ENCODE results near the gene C5orf58.

The C5orf58 gene

GRCh38 chr5:170250810-170251317 lies 18.1 kb downstream of the C5orf58 start:
- DNase-seq (ENCODE audit: low read depth, low spot score) = no peak

DNA sequence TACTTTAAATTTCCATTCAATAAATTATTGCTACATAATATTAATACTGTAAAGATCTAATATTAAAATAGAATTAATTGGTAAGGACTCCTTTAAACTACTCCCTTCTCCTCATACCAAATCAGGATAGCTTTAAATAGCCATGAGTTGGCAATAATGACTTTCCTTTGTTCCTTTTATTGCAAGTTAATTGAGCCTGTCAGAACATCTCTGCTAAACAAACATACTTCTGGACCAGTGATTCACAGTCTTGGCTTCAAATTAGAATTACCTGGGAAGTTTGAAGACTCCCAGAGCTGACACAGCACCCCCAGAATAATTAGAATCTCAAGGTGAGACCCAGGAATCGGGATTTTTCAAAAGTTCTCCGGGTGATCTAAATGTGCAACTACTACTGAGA lies 18.7 kb downstream of the C5orf58 start:
- DNase-seq (ENCODE audit: low read depth, low spot score) = no peak

More at GRCh38 chr5:170250810-170251317, 18.1 kb downstream of the C5orf58 start:
- no peak overlapping the region for H3K4me3 ChIP-seq (ENCODE audit: low read length)

DNA sequence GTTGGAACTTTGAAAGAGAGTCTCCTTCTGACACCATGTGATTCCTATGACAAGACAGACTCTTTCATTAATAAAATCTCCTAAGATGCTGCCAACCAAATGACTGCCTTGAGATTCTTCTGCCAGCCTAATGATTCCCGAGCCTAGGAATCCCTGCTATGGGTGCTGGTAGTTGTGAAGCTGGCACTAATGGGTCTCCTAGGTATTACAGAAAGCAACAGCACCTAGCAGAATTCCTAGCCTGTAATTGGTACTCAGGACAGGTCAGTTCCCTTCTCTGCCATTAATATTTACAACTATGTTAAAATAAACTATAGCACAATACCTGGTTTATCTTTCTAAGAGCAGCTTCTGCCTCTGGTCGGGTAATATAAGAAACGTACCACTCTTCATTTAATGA lies 19.3 kb downstream of the C5orf58 start:
- DNase-seq (ENCODE audit: low read depth, low spot score) = no peak
- no peak overlapping the region for H3K4me3 ChIP-seq (ENCODE audit: low read length)

More for the DNA sequence above, 18.7 kb downstream of the C5orf58 start:
- H3K4me3 ChIP-seq (ENCODE audit: low read length) = no peak overlapping the region

DNA sequence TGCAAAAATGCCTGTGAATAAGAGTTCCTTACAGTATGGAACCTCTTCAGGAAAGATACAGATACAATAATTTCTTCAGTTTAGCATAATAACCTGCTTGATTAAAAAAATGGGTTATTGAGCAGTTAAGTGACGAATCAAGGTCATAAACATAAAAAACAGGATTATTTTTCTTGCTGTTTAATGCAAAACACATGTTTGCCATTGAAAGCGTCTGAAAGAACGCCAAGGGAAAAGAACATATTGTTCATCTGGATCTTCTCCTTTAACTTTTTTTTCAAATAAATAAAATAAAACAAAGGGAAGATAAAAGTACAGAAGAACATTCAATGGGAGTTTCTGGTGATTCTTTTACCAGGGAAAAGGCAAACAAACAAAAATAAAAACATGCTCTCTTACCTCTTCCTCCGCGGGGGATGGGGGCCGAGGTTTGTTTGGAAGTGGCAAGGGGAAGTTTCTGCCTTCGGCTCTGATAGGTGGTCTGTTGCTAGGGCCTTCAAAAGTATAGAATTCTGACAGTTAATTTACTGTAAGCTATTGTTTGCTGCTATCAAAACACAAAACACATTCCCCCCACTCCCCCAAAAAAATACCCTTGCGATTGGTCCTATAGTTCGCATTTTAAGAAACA lies 20.1 kb downstream of the C5orf58 start:
- no peak overlapping the region for H3K4me3 ChIP-seq (ENCODE audit: low read length)
- DNase-seq (ENCODE audit: low read depth, low spot score) = no peak

GRCh38 chr5:170254056-170254455 lies 21.3 kb downstream of the C5orf58 start:
- DNase-seq (ENCODE audit: low read depth, low spot score) = peak; percentile 74
- H3K4me3 ChIP-seq (ENCODE audit: low read length) = no peak overlapping the region

GRCh38 chr5:170256571-170256970 lies 23.8 kb downstream of the C5orf58 start:
- no peak for DNase-seq (ENCODE audit: low read depth, low spot score)
- no peak overlapping the region for H3K4me3 ChIP-seq (ENCODE audit: low read length)

DNA sequence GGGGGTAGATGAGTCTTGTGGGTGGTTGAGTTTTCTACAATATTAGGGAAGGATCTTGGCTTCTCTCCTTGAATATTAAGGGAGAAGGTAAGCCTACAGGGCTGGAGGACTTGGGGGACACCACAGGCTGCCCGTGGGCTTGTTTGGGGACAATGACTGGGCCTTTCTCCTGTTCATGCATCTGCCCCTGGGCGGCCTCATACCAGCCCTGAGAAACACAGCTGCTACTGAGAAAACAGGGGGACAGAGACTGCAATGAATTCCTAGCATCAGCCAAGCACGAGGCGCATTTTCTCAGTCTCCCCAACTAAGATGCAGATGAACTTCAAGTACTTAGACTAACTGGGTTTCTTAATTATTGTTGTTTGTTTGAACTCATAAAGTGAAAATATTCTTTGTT lies 24.6 kb downstream of the C5orf58 start:
- no peak for DNase-seq (ENCODE audit: low read depth, low spot score)
- H3K4me3 ChIP-seq (ENCODE audit: low read length) = no peak overlapping the region

DNA sequence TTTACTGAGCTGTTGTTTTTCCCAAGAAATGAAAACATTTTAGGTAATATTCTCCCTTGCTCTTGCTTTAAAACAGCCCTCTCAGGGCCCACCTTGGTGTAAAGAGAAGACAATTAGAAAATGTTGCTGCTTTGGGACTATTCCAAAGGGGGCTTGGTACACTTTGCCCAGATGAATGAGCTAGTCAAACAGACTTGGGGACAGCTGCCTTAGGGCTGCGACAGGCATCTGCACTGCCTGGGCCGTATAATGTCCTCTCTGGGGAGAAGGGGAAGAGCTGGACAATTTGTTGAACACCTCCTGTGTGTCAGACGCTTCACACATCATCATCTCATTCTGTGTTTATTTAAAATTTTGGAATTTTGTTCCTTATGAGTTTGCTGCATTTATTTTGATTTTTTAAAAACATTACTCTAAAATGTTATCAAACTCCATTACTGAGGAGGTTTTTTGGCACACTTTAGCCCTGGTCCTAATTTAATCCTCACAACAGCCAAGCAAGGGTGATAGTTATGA lies 28.8 kb downstream of the C5orf58 start:
- peak overlapping the region; percentile 9 for H3K4me3 ChIP-seq (ENCODE audit: low read length)
- no peak for DNase-seq (ENCODE audit: low read depth, low spot score)

DNA sequence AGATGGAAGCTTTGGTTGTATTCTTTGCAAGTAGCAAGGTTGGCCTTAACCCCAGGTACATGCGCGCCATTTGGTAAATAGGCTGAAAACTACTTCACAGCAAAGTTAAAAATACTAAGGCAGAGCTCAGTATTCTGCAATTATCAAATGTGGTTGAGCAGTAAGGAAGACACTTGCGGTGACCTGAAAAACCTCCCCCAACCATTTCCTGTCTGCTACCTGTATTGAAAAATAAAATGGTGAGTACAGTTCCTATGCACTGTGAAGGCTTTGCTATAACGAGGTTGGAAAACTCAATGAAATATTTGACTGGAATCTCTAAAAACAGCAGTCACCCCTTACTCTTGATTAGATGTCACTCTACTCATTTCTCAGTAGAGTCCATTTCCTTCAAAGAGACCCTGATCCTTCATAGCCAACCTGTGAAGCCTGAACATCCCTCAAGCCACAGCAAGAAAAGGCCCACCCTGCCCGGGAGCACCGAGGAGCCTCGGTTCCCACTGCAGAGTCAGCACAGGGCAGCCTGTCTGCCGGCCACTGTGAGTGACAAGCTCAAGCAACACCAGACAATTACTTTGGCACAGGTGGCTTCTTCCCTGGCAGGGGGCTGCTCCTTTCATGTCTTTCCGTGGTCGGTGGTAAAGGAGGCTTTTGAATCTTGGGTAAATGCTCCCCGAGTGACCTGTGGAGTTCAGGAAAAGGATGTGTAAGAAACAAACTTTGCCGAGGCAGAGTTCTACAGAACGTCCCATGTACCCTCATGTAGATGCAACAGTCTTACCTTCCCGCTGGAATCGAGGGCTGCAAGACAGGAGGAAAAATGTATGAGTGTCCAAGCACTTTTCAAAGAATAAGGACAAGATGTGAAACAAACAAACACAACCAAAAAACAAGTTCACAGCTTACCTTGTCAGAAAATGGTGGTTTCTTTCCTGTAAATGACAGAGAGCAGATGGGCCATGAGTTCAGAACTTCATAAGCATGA lies 29.6 kb downstream of the C5orf58 start:
- H3K4me3 ChIP-seq (ENCODE audit: low read length) = peak overlapping the region; percentile 31

DNA sequence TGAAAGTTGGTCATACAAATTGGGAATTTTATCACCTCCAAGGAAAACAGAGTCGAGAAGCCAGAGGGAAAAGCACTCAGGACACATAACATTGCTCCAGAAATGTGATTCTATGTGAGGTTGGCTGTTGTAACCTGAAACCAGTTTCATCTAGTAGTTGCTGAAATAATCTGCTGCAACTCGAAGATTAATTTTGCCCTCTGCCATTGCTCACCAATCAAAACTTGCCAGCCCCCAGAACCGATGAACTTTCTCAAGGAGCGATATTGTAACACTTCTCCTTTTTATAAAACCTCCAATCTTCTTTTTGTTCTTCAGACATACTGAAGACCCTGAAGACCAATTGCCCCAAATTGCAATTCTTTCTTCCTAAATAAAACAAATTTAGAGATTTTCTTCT lies 31.1 kb downstream of the C5orf58 start:
- H3K4me3 ChIP-seq (ENCODE audit: low read length) = no peak overlapping the region
- DNase-seq (ENCODE audit: low read depth, low spot score) = no peak

More for the DNA sequence above, 29.6 kb downstream of the C5orf58 start:
- peak; percentile 87 for DNase-seq (ENCODE audit: low read depth, low spot score)

DNA sequence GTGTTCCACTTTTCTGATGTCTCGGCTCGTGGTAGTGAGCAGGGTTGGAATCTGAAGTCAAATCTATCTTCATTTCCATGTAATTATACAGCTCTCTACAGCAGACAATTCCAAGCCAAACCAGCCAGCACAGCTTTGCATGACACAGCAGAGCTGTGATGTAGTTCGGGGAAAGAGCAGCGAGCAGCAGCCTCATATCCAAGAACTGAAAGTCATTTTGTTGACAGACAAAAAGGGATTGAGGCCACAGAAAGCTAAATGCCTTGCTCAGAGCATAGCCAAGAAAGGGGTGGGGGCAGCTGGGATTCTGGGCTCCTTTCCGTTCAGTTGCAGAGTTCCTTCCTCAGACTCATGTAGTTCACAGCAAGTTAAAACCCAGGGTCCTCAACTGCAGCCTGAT lies 32.7 kb downstream of the C5orf58 start:
- no peak for DNase-seq (ENCODE audit: low read depth, low spot score)
- no peak overlapping the region for H3K4me3 ChIP-seq (ENCODE audit: low read length)

DNA sequence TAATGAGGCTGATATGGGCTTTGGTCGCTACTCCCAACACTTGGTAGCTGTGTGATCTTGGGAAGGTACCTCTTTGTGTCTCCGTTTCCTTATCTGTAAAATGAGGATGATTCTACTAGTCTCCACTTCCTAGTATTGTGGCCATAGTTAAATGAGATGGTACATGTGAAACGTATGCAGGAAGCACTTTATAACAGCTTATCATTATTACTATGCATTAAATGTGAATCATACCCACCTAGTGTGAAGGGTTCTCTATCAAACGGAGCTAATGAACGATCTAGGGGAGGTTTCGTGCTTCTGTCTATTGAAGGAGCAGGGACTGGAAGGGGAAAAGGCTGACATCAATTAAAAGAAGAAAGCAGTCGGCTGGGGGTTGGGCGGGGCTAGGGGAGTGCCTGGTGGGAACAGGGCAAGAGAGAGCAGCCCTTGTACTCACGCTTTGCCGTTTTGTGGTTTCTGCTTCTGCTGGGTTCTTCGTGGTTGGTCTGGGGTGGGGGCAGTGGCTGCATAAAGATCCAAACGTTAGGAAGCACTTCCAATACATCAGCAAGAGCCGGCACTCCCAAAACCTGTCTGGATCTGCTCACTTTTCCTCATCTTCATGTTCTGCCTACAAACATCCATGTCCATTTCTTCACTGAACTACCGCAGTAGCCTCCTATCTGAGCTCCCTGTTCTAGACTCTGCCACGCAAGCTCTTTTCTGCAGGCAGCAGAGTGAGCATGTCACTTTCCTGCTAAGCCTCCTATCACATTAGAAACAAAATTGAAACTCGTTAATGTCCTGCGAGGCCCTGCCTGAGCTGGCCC lies 34.0 kb downstream of the C5orf58 start:
- peak overlapping the region; percentile 19 for H3K4me3 ChIP-seq (ENCODE audit: low read length)
- DNase-seq (ENCODE audit: low read depth, low spot score) = peak; percentile 63

GRCh38 chr5:170267431-170268152 lies 34.8 kb downstream of the C5orf58 start:
- peak; percentile 79 for DNase-seq (ENCODE audit: low read depth, low spot score)

GRCh38 chr5:170268153-170268689 lies 35.4 kb downstream of the C5orf58 start:
- DNase-seq (ENCODE audit: low read depth, low spot score) = no peak
- no peak overlapping the region for H3K4me3 ChIP-seq (ENCODE audit: low read length)

More at GRCh38 chr5:170267431-170268152, 34.8 kb downstream of the C5orf58 start:
- no peak overlapping the region for H3K4me3 ChIP-seq (ENCODE audit: low read length)

DNA sequence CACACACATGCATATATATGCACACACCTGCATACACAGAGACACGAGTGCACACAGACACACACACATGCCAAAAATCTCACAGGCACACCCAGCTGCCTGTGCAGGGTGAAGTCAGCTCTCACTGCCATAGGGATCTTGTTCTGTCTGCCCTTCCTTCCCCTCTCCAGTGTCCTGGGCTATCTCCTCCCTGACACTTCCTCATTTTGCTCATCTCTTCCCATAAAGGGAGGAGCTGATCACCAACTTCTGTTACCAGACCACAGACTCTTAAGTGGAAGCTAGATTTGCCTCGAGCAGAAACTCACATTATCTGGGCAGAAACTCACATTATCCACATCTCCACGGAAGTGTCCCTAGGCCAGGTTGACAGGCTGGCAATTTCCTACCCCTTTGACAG lies 36.1 kb downstream of the C5orf58 start:
- no peak overlapping the region for H3K4me3 ChIP-seq (ENCODE audit: low read length)
- DNase-seq (ENCODE audit: low read depth, low spot score) = no peak

- DNase-seq (ENCODE audit: low read depth, low spot score) = no peak
- no peak overlapping the region for H3K4me3 ChIP-seq (ENCODE audit: low read length)
Measured at GRCh38 chr5:170269579-170269978, 36.8 kb downstream of the C5orf58 start.

GRCh38 chr5:170270293-170271069 lies 37.7 kb downstream of the C5orf58 start:
- no peak overlapping the region for H3K4me3 ChIP-seq (ENCODE audit: low read length)
- DNase-seq (ENCODE audit: low read depth, low spot score) = no peak

Data from Jurkat, Clone E6-1 (cell line).